DND-41 (cell line): ENCODE results near the gene LMO7.

Experiments
- CTCF ChIP-seq: IDR thresholded peaks from 2 replicates; pipeline ENCODE4 v1.5.1; 2012; ENCODE audit warnings: borderline replicate concordance, low read length, moderate library complexity, mild to moderate bottlenecking; ENCODE audit not compliant: poor library complexity, severe bottlenecking; ENCODE audit errors: extremely low read depth
- EZH2 ChIP-seq: IDR thresholded peaks from 3 replicates; pipeline ENCODE4 v1.6.1; 2012; ENCODE audit warnings: borderline replicate concordance, low read depth, mild to moderate bottlenecking, moderate library complexity, low read length, inconsistent platforms; ENCODE audit not compliant: severe bottlenecking

GRCh38 chr13:75836441-75836840, 200.3 kb downstream of the LMO7 start:
- TF ChIP-seq CTCF (no peak), EZH2 (no peak)
